ENCODE results near the gene MORN5. TPM values are rescaled to one million over a fixed set of nuclear protein-coding genes. Genes with fewer than 3 reads are reported as not detected.

The MORN5 gene
- total and polyA plus RNA-seq, 10 donors, result 1.4 TPM; not detected in 9

- Histone ChIP-seq H3K4me1 (no peaks in the 10 kb centered on the region), H3K27me3 (replicated peaks in 1 of 7) (peaks cover 0 to 22% (median 0%) of the 10 kb centered on the region in 7 donors), H3K9me3 (no peaks in the 10 kb centered on the region), H3K27ac (peak overlapping the region in 3 of 8 donors; percentile 19 to 37 (median 32)), H3K36me3 (no peaks in the 10 kb centered on the region), H3K4me3 (no peak overlapping the region)
- no peak for DNase-seq
- TF ChIP-seq CTCF (IDR thresholded peaks at IDR 0.05 in 8 of 11, conservative IDR thresholded peaks at IDR 0.05 in 3 of 11) (no peak), POLR2AphosphoS5 (IDR thresholded peaks at IDR 0.05) (no peak), POLR2A (IDR thresholded peaks at IDR 0.05) (no peak)
- WGBS, 5 donors, result 32 to 67% (median 55%) methylated on average over 3 of the region's 3 CpGs
- intact Hi-C loops (cut with DNase I; ENCODE audit: low total_unique reads), result no loop called here
Measured at GRCh38 chr9:122168356-122168755, 8.6 kb downstream of the MORN5 start.

- Histone ChIP-seq H3K27me3 (replicated peaks in 1 of 7) (peaks cover 0 to 39% (median 0%) of the 10 kb centered on the region in 7 donors), H3K27ac (no peak overlapping the region), H3K4me1 (no peaks in the 10 kb centered on the region), H3K9me3 (no peaks in the 10 kb centered on the region), H3K36me3 (no peaks in the 10 kb centered on the region), H3K4me3 (no peak overlapping the region)
- no peak for TF ChIP-seq POLR2A (IDR thresholded peaks at IDR 0.05)
- no peak for TF ChIP-seq POLR2AphosphoS5 (IDR thresholded peaks at IDR 0.05)
- TF ChIP-seq CTCF (IDR thresholded peaks at IDR 0.05 in 8 of 11, conservative IDR thresholded peaks at IDR 0.05 in 3 of 11), result no peak
- DNase-seq, result no peak
- 91 to 95% (median 93%) methylated on average over 7 of the region's 7 CpGs for WGBS, 5 donors
- intact Hi-C loops (cut with DNase I; ENCODE audit: low total_unique reads), result no loop called here
Measured at GRCh38 chr9:122172131-122172530, 12.4 kb downstream of the MORN5 start.

DNA sequence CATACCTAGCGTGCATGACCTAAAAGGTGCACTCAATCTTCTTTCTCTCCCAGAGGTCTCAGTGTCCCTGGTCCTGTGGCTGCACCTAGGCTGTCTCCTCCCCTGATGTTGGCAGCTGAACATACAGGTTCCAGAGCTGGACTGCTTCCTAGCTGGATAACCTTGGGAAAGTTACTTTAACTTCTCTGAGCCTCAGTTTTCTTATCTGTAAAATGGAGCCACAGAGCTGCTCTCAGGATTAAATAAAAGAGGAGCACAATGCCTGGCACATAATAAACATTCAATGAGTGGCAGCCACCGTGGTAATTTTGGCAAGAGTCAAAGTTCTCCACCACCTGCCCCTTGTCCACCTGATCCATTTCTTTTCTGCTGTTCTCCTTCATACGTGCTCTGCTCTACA, 14.0 kb downstream of the MORN5 start:
- TF ChIP-seq POLR2A (IDR thresholded peaks at IDR 0.05) (no peak), CTCF (IDR thresholded peaks at IDR 0.05 in 8 of 11, conservative IDR thresholded peaks at IDR 0.05 in 3 of 11) (no peak), POLR2AphosphoS5 (IDR thresholded peaks at IDR 0.05) (no peak)
- H3K27me3 ChIP-seq (replicated peaks in 1 of 7), result peaks cover 0 to 39% (median 0%) of the 10 kb centered on the region in 7 donors
- H3K27ac ChIP-seq, result no peak overlapping the region
- H3K9me3 ChIP-seq, result no peaks in the 10 kb centered on the region
- no peak for DNase-seq
- H3K36me3 ChIP-seq, result no peaks in the 10 kb centered on the region
- no peaks in the 10 kb centered on the region for H3K4me1 ChIP-seq
- intact Hi-C loops (cut with DNase I; ENCODE audit: low total_unique reads), result no loop called here
- WGBS, 5 donors, result 74 to 93% (median 90%) methylated on average over 3 of the region's 3 CpGs
- no peak overlapping the region for H3K4me3 ChIP-seq

DNA sequence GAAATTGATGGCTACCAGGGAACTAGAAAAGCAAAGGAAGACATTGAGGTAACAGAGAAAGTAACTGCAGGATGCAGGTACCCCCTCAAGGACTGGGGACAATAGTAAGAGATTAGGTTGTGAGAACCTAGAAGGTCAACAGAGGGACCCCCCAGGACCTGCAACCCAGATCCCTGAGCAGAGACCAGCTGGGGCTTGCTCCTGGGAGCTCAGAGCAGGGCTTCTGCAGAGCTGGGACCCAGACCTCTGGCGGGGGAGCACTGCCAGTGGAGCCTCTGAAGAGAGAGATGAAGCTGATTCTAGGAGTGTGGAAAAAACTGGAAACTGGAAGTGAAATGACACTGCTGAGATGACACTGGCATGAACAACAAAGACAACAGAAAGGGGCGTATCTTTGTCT, 17.2 kb downstream of the MORN5 start:
- H3K36me3 ChIP-seq, result no peaks in the 10 kb centered on the region
- 85 to 100% (median 88%) methylated on average over 2 of the region's 2 CpGs for WGBS, 5 donors
- no peak for DNase-seq
- H3K9me3 ChIP-seq, result no peaks in the 10 kb centered on the region
- TF ChIP-seq POLR2A (IDR thresholded peaks at IDR 0.05), result no peak
- no peak for TF ChIP-seq CTCF (IDR thresholded peaks at IDR 0.05 in 8 of 11, conservative IDR thresholded peaks at IDR 0.05 in 3 of 11)
- TF ChIP-seq POLR2AphosphoS5 (IDR thresholded peaks at IDR 0.05), result no peak
- no peak overlapping the region for H3K4me3 ChIP-seq
- intact Hi-C loops (cut with DNase I; ENCODE audit: low total_unique reads), result no loop called here
- H3K27ac ChIP-seq, result no peak overlapping the region
- no peaks in the 10 kb centered on the region for H3K4me1 ChIP-seq
- peaks cover 0 to 35% (median 0%) of the 10 kb centered on the region in 7 donors for H3K27me3 ChIP-seq (replicated peaks in 1 of 7)

All from spleen (tissue), 11 donors.